Measurements from ENCODE around the gene CFDP1.
"Not testable (repeated sequence)": the region's sequence is repeated elsewhere in the genome, so short reads cannot be mapped to it uniquely, and the experiment has no call there.

CFDP1 gene

GRCh38 chr16:75287708-75288107 is 145.6 kb downstream of the CFDP1 start:
- DNase-seq = no peak

GRCh38 chr16:75286389-75286788 is 146.9 kb downstream of the CFDP1 start:
- no peak for DNase-seq

- no peak for DNase-seq
These were observed 150.6 kb downstream of the CFDP1 start for GRCh38 chr16:75282466-75283281.

GRCh38 chr16:75281826-75282225 is 151.5 kb downstream of the CFDP1 start:
- DNase-seq = no peak

GRCh38 chr16:75281009-75281408 is 152.3 kb downstream of the CFDP1 start:
- DNase-seq = not testable (repeated sequence)

GRCh38 chr16:75280331-75280804 is 152.9 kb downstream of the CFDP1 start:
- no peak for DNase-seq

- no peak for DNase-seq
These were observed 154.0 kb downstream of the CFDP1 start for GRCh38 chr16:75279305-75279704.

- no peak for DNase-seq
These were observed 160.0 kb downstream of the CFDP1 start for GRCh38 chr16:75273054-75273925.

- DNase-seq = not testable (repeated sequence)
These were observed 160.7 kb downstream of the CFDP1 start for GRCh38 chr16:75272629-75273028.

- DNase-seq = no peak
These were observed 161.2 kb downstream of the CFDP1 start for GRCh38 chr16:75272097-75272551.

- DNase-seq = no peak
These were observed 161.7 kb downstream of the CFDP1 start for GRCh38 chr16:75271441-75272096.

- not testable (repeated sequence) for DNase-seq
These were observed 163.9 kb downstream of the CFDP1 start for GRCh38 chr16:75269358-75269757.

GRCh38 chr16:75267631-75268264 is 165.6 kb downstream of the CFDP1 start:
- DNase-seq = no peak

- DNase-seq = no peak
These were observed 166.3 kb downstream of the CFDP1 start for GRCh38 chr16:75266738-75267630.

- DNase-seq = no peak
These were observed 167.2 kb downstream of the CFDP1 start for GRCh38 chr16:75265911-75266701.

- DNase-seq = no peak
These were observed 168.0 kb downstream of the CFDP1 start for GRCh38 chr16:75264999-75265910.

- no peak for DNase-seq
These were observed 168.8 kb downstream of the CFDP1 start for GRCh38 chr16:75264457-75264998.

GRCh38 chr16:75263963-75264445 is 169.3 kb downstream of the CFDP1 start:
- DNase-seq = no peak

All from activated T-cell treated with anti-CD3 and anti-CD28 coated beads, Interleukin-2, amount 50 U/mL, for 1 hour (primary cell).